HepG2 (cell line): Measurements from ENCODE around the gene TNNT1. TPM values are rescaled to one million over a fixed set of nuclear protein-coding genes. Genes with fewer than 3 reads are reported as not detected.

ENCODE experiments used
- ATAC-seq: fragments of 200-7000 bp; cut with Tn5 transposase; 3 replicates; pipeline ENCODE4 v1.9.1; 2020; ENCODE audit warnings: mild to moderate bottlenecking, moderate library complexity
- BruUV-seq: library from RNA; stranded (reverse); fragments of 400-500 nt; replicated peaks from 2 replicates; lab custom pipeline; 2021; lab: Mats Ljungman, UMichigan
- CTCF ChIA-PET: fragments of 300-600 bp; formaldehyde crosslinking; extraction: SDS; loops from one replicate; lab custom pipeline; 2021; ENCODE audit warnings: low total read pairs, inconsistent platforms, low intra/inter-chr PET ratio; lab: Yijun Ruan, JAX
- POLR2A ChIA-PET: fragments of 350-600 bp; sonication (Branson Sonifier 250); formaldehyde crosslinking; loops from one replicate; lab custom pipeline; 2020; ENCODE audit warnings: antibody characterized with exemption, inconsistent platforms; lab: Yijun Ruan, JAX
- DNase-seq: peaks from one replicate; pipeline ENCODE4 v3.0.0-alpha.2; 2015; ENCODE audit warnings: low spot score
- FAIRE-seq: peaks from 3 replicates; lab custom pipeline; 2011; peaks lifted over from hg19 to GRCh38; lab: Jason Lieb, UNC
- H2AFZ ChIP-seq: one replicate; pipeline ENCODE4 v1.6.1; 2011; ENCODE audit warnings: low read length, inconsistent platforms
- H3K27ac ChIP-seq: fragments of 300-600 bp; 3 replicates; pipeline ENCODE4 v1.8.0; 2011; ENCODE audit warnings: mixed run types, mild to moderate bottlenecking, mixed read lengths, low read length, inconsistent platforms; ENCODE audit not compliant: insufficient read depth; ENCODE audit errors: extremely low read length
- H3K27me3 ChIP-seq, 2 experiments: fragments of 200-600 bp in 1 of 2; 2 replicates in 1 of 2; 3 replicates in 1 of 2; pipeline versions ENCODE4 v1.6.0 to v1.8.0; 2011; ENCODE audit warnings: low read length in 2 of 2, mild to moderate bottlenecking in 2 of 2, moderate library complexity in 2 of 2, inconsistent platforms in 1 of 2; ENCODE audit not compliant: insufficient read depth in 2 of 2, control insufficient read depth in 1 of 2
- H3K36me3 ChIP-seq, 2 experiments: fragments of 200-600 bp in 1 of 2; replicated peaks in 1 of 2; 2 replicates in 1 of 2; 3 replicates in 1 of 2; pipeline versions ENCODE4 v1.5.1 to v1.8.0; 2011; ENCODE audit warnings: low read length in 2 of 2, inconsistent platforms in 1 of 2; ENCODE audit not compliant: insufficient read depth in 2 of 2, control insufficient read depth in 1 of 2
- H3K4me1 ChIP-seq: 2 replicates; pipeline ENCODE4 v1.5.1; 2012; ENCODE audit warnings: low read length, inconsistent platforms; ENCODE audit not compliant: insufficient read depth
- H3K4me2 ChIP-seq: 2 replicates; pipeline ENCODE4 v1.6.0; 2011; ENCODE audit warnings: low read depth, low read length, inconsistent platforms
- H3K4me3 ChIP-seq, 3 experiments: fragments of 200-600 bp in 1 of 3; sonication (generic), shearing (Covaris generic) in 1 of 3; replicated peaks in 1 of 3; 2 replicates each; pipeline ENCODE4 v1.5.1; 2011 to 2016; ENCODE audit warnings: low read length in 3 of 3, inconsistent platforms in 2 of 3, low read depth in 2 of 3, mild to moderate bottlenecking in 2 of 3, control low read depth in 1 of 3, mixed read lengths in 1 of 3; ENCODE audit not compliant: insufficient read depth in 1 of 3
- H3K79me2 ChIP-seq: one replicate; pipeline ENCODE4 v1.6.1; 2011; ENCODE audit warnings: low read length, inconsistent platforms; ENCODE audit not compliant: insufficient read depth
- H3K9ac ChIP-seq: 2 replicates; pipeline ENCODE4 v1.6.0; 2011; ENCODE audit warnings: mild to moderate bottlenecking, low read depth, low read length, inconsistent platforms; ENCODE audit not compliant: insufficient read depth
- H3K9me3 ChIP-seq: 2 replicates; pipeline ENCODE4 v1.5.1; 2012; ENCODE audit warnings: mild to moderate bottlenecking, low read length
- H4K20me1 ChIP-seq: 2 replicates; pipeline ENCODE4 v1.6.0; 2011; ENCODE audit warnings: inconsistent platforms, mild to moderate bottlenecking, low read length, moderate library complexity; ENCODE audit not compliant: insufficient read depth
- MAFF ChIP-seq: IDR thresholded peaks from 2 replicates; pipeline ENCODE4 v1.6.1; 2011; ENCODE audit warnings: low read depth, low read length, improper control_type of control experiment
- MTF1 ChIP-seq: sonication (generic); formaldehyde crosslinking; IDR thresholded peaks from 2 replicates; pipeline ENCODE4 v1.5.0; 2020; ENCODE audit warnings: missing genetic modification reagents
- NCOA5 ChIP-seq: sonication (generic); formaldehyde crosslinking; IDR thresholded peaks from 2 replicates; pipeline ENCODE4 v1.4.0; 2020; ENCODE audit warnings: missing genetic modification reagents
- RCOR2 ChIP-seq: IDR thresholded peaks from 2 replicates; pipeline ENCODE4 v1.6.1; 2016; ENCODE audit warnings: missing biosample characterization, missing genetic modification reagents
- ZNF33B ChIP-seq: sonication (generic); formaldehyde crosslinking; IDR thresholded peaks from 2 replicates; pipeline ENCODE4 v1.5.1; 2020; ENCODE audit warnings: mild to moderate bottlenecking, missing genetic modification reagents
- WGBS: methylation state at CpG from one replicate; pipeline ENCODE4 v1.1.6; 2017; ENCODE audit warnings: low lambda C conversion rate; 5-methylcytosine and 5-hydroxymethylcytosine counted together
- in situ Hi-C: cut with HindIII; loops from 2 replicates; pipeline ENCODE4 v1.10.0; 2017; ENCODE audit warnings: low pct_unique_long_range_greater_than_20kb; ENCODE audit not compliant: extremely low pct_ligation_motif_present
- intact Hi-C: fragments of 100-400 bp; cut with micrococcal nuclease; formaldehyde crosslinking; loops from one replicate; pipeline ENCODE4 v1.10.0; 2022; ENCODE audit not compliant: unreplicated experiment
- polyA plus RNA-seq, 8 experiments: library from polyadenylated mRNA; depleted of rRNA in 3 of 8; stranded (reverse) in 7 of 8; unstranded in 1 of 8; fragments of >200 nt; fragmentation: Illumina TruSeq in 4 of 8; extraction: Trizol in 4 of 8; gene quantifications; 2 replicates each; pipeline versions ENCODE4 v1.2.1 to v1.2.3, GENCODE V29; 2011 to 2016; ENCODE audit warnings: low read depth in 4 of 8, missing spikeins in 1 of 8, mixed read lengths in 1 of 8; ENCODE audit not compliant: insufficient read depth in 1 of 8
- total RNA-seq, 5 experiments: library from RNA; depleted of rRNA; stranded (reverse); fragments of >200 nt; fragmentation: Illumina TruSeq; extraction: Trizol; gene quantifications; 2 replicates each; pipeline ENCODE4 v1.2.3, GENCODE V29; 2016; ENCODE audit warnings: low read depth in 1 of 5
- TF ChIP-seq, protein P1 (sequence below): sonication (generic); formaldehyde crosslinking; IDR thresholded peaks from 2 replicates; pipeline ENCODE4 v1.4.0; 2020; ENCODE audit warnings: missing genetic modification reagents
- TF ChIP-seq, protein P2 (sequence below): sonication (generic); formaldehyde crosslinking; IDR thresholded peaks from 2 replicates; pipeline ENCODE4 v1.5.0; 2020; ENCODE audit warnings: missing genetic modification reagents

TNNT1 gene
- total and polyA plus RNA-seq, 2 of the 13 experiments (the other 11 are each of a cell fraction or from before 2014, with no cell fraction given) = 1.3 to 2.4 TPM

DNA sequence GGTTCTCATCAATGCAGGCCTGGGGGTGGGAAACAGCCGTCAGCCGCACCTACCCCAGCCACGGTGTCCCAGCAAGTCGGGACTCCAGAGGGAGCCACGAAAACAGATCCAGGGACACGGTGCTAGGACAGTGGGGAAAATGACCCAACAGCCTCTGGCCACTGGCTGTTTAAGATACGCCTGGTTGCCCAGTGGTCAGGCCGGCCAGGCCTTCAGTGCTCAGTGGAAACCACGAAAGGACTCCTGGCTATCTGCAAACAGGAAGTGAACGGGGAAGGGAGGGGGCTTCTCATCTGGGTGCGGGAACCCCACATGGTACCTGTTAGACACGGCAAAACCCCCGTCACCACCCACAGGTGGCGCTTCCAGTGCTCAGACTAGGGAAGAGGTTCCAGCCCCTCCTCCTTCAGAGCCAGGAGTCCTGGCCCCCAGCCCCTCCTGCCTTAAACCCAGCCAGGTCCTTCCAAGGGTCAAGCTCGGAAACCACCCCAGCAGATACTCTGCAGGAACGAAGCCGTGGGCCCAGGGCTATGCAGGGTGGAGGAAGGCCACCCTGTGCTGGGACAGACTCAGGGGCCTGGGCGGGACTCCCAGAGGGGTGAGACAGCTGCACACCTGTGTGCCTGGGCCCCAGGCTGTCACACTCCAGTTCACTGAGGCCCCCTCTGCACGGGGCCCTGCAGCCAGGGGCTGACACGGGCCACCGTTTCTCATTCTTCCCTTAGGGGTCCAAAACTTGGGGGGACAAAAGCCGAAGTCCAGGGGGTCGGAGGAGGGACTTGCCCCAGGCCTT is 36.0 kb downstream of the TNNT1 start:
- Histone ChIP-seq H3K4me3 (no peak overlapping the region), H3K4me2 (no peak overlapping the region), H3K9me3 (no peaks in the 10 kb centered on the region), H4K20me1 (peaks cover 14% of the 10 kb centered on the region), H3K27ac (no peak overlapping the region), H3K79me2 (peaks cover 32% of the 10 kb centered on the region), H2AFZ (no peak overlapping the region), H3K9ac (0 out of 2 replicates have a peak overlapping the region, but pooled peaks have one; percentile 29), H3K36me3 (peaks cover 5 to 7% of the 10 kb centered on the region in 2 experiments; a peak in 4 of 5 replicates), H3K4me1 (peaks cover 25% of the 10 kb centered on the region), H3K27me3 (no peaks in the 10 kb centered on the region)
- intact Hi-C loops = no loop called here
- WGBS = 100% methylated on average over 6 of the region's 23 CpGs
- ChIA-PET POLR2A (no interaction called here), CTCF (no interaction called here)
- FAIRE-seq = no peak
- TF ChIP-seq, protein P1, sequence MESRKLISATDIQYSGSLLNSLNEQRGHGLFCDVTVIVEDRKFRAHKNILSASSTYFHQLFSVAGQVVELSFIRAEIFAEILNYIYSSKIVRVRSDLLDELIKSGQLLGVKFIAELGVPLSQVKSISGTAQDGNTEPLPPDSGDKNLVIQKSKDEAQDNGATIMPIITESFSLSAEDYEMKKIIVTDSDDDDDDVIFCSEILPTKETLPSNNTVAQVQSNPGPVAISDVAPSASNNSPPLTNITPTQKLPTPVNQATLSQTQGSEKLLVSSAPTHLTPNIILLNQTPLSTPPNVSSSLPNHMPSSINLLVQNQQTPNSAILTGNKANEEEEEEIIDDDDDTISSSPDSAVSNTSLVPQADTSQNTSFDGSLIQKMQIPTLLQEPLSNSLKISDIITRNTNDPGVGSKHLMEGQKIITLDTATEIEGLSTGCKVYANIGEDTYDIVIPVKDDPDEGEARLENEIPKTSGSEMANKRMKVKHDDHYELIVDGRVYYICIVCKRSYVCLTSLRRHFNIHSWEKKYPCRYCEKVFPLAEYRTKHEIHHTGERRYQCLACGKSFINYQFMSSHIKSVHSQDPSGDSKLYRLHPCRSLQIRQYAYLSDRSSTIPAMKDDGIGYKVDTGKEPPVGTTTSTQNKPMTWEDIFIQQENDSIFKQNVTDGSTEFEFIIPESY (CRISPR knock-in tag) = peak; percentile 13; the same call in 1 of the 2 replicates
- TF ChIP-seq NCOA5 (CRISPR knock-in tag) (no peak), RCOR2 (CRISPR knock-in tag) (no peak), ZNF33B (CRISPR knock-in tag) (no peak), MAFF (no peak), MTF1 (CRISPR knock-in tag) (no peak)
- TF ChIP-seq, protein P2, sequence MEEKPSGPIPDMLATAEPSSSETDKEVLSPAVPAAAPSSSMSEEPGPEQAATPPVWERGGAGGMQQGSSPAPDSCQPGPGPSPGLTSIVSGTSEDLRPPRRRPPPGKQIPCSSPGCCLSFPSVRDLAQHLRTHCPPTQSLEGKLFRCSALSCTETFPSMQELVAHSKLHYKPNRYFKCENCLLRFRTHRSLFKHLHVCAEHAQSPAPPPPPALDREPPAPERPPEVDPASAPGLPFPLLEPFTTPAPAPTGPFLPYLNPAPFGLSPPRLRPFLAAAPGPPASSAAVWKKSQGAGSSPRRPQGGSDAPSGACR (CRISPR knock-in tag) = no peak
- DNase-seq = no peak
- no TSS peak for BruUV-seq
- in situ Hi-C loops = no loop called here
- ATAC-seq = no peak
